ENCODE data around the gene SEMA3B. TPM values are rescaled to one million over a fixed set of nuclear protein-coding genes. Genes with fewer than 3 reads are reported as not detected.

SEMA3B gene
- total RNA-seq, 2 experiments from 2014 or later, result 0.28 to 0.82 TPM

DNA sequence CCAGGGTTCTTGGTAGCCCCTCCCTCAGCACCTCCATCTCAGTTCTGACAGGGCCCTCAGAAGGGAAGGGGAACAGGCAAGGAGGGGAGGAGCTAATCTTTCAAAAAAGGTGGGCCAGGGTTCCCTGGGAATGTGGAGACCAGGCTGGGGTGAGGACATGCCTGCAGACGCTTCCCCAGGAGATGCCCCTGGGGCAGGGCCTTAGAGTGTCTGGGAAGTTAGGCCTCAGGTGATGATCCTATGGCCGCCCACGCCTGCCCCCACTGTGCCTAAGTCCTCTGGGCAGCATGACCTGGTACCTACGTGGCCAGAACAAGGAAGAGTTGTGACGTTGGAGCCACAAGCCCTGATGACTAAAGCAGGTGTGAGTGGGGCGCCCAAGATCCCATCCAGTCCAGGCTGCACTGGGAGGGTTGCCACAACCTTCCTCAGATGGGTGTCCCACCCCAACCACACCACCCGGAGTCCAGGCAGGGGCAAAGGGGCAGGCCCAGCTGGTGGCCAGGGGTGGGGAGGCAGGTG, 3.9 kb upstream of the SEMA3B start:
- no peaks in the 10 kb centered on the region for H3K79me2 ChIP-seq (ENCODE audit: insufficient read depth, low read depth, low read length)
- BruUV-seq (replicated peaks), result no TSS peak
- no peak overlapping the region for H3K27ac ChIP-seq (ENCODE audit: low read depth, low read length, poor library complexity, severe bottlenecking)
- H3K4me3 ChIP-seq (ENCODE audit: low read depth, low read length, poor library complexity, severe bottlenecking), result no peak overlapping the region
- no peak for TF ChIP-seq CTCF (conservative IDR thresholded peaks at IDR 0.05; ENCODE audit: low read length)
- TF ChIP-seq EZH2phosphoT487 (IDR thresholded peaks at IDR 0.05; ENCODE audit: borderline replicate concordance, low read depth, low read length), result no peak
- no peaks in the 10 kb centered on the region for H3K4me1 ChIP-seq (ENCODE audit: insufficient read depth, low read length, poor library complexity, severe bottlenecking)
- no peaks in the 10 kb centered on the region for H4K20me1 ChIP-seq (ENCODE audit: insufficient read depth, low read length)
- ChIA-PET POLR2A (interaction anchor here (0.8 kb wide), 1 partner anchor 13 kb away, joined by 5 read pairs; no protein-coding TSS in a partner anchor), CTCF (ENCODE audit: unreplicated experiment) (interaction anchor here (0.6 kb wide), 1 partner anchor 9 kb away, joined by 3 read pairs; no protein-coding TSS in a partner anchor)
- H2AFZ ChIP-seq (ENCODE audit: low read length), result no peak overlapping the region
- intact Hi-C loops (cut with micrococcal nuclease; ENCODE audit: unreplicated experiment), result no loop called here
- H3K9me3 ChIP-seq (ENCODE audit: low read length), result no peaks in the 10 kb centered on the region
- no peaks in the 10 kb centered on the region for H3K36me3 ChIP-seq (ENCODE audit: insufficient read depth, low read length)
- no peak for DNase-seq (ENCODE audit: low spot score)
- H3K9me2 ChIP-seq (ENCODE audit: insufficient read depth, low read length), result no peaks in the 10 kb centered on the region
- H3K4me2 ChIP-seq (ENCODE audit: low read length), result no peak overlapping the region

GRCh38 chr3:50265571-50265970, 3.4 kb upstream of the SEMA3B start:
- H2AFZ ChIP-seq (ENCODE audit: low read length), result no peak overlapping the region
- no peak for TF ChIP-seq CTCF (conservative IDR thresholded peaks at IDR 0.05; ENCODE audit: low read length)
- no peak for TF ChIP-seq EZH2phosphoT487 (IDR thresholded peaks at IDR 0.05; ENCODE audit: borderline replicate concordance, low read depth, low read length)
- H3K27ac ChIP-seq (ENCODE audit: low read depth, low read length, poor library complexity, severe bottlenecking), result no peak overlapping the region
- H3K4me2 ChIP-seq (ENCODE audit: low read length), result no peak overlapping the region
- no peaks in the 10 kb centered on the region for H3K9me3 ChIP-seq (ENCODE audit: low read length)
- no peaks in the 10 kb centered on the region for H3K36me3 ChIP-seq (ENCODE audit: insufficient read depth, low read length)
- POLR2A ChIA-PET, result no interaction called here
- H3K4me1 ChIP-seq (ENCODE audit: insufficient read depth, low read length, poor library complexity, severe bottlenecking), result no peaks in the 10 kb centered on the region
- no peak overlapping the region for H3K4me3 ChIP-seq (ENCODE audit: low read depth, low read length, poor library complexity, severe bottlenecking)
- H3K79me2 ChIP-seq (ENCODE audit: insufficient read depth, low read depth, low read length), result no peaks in the 10 kb centered on the region
- BruUV-seq (replicated peaks), result no TSS peak
- no peak for DNase-seq (ENCODE audit: low spot score)
- H3K9me2 ChIP-seq (ENCODE audit: insufficient read depth, low read length), result no peaks in the 10 kb centered on the region
- intact Hi-C loops (cut with micrococcal nuclease; ENCODE audit: unreplicated experiment), result no loop called here
- H4K20me1 ChIP-seq (ENCODE audit: insufficient read depth, low read length), result no peaks in the 10 kb centered on the region
- CTCF ChIA-PET (ENCODE audit: unreplicated experiment), result no interaction called here

- Histone ChIP-seq H3K79me2 (ENCODE audit: insufficient read depth, low read depth, low read length) (no peaks in the 10 kb centered on the region), H2AFZ (ENCODE audit: low read length) (no peak overlapping the region), H3K9me2 (ENCODE audit: insufficient read depth, low read length) (no peaks in the 10 kb centered on the region), H3K36me3 (ENCODE audit: insufficient read depth, low read length) (no peaks in the 10 kb centered on the region), H3K4me3 (ENCODE audit: low read depth, low read length, poor library complexity, severe bottlenecking) (no peak overlapping the region), H3K4me2 (ENCODE audit: low read length) (no peak overlapping the region), H3K27ac (ENCODE audit: low read depth, low read length, poor library complexity, severe bottlenecking) (no peak overlapping the region), H3K9me3 (ENCODE audit: low read length) (no peaks in the 10 kb centered on the region), H3K4me1 (ENCODE audit: insufficient read depth, low read length, poor library complexity, severe bottlenecking) (no peaks in the 10 kb centered on the region), H4K20me1 (ENCODE audit: insufficient read depth, low read length) (no peaks in the 10 kb centered on the region)
- intact Hi-C loops (cut with micrococcal nuclease; ENCODE audit: unreplicated experiment), result no loop called here
- ChIA-PET CTCF (ENCODE audit: unreplicated experiment) (no interaction called here), POLR2A (no interaction called here)
- no TSS peak for BruUV-seq (replicated peaks)
- DNase-seq (ENCODE audit: low spot score), result no peak
- TF ChIP-seq EZH2phosphoT487 (IDR thresholded peaks at IDR 0.05; ENCODE audit: borderline replicate concordance, low read depth, low read length) (no peak), CTCF (conservative IDR thresholded peaks at IDR 0.05; ENCODE audit: low read length) (no peak)
Observed at GRCh38 chr3:50266017-50266416, 2.9 kb upstream of the SEMA3B start.
